Endothelial cell of umbilical vein (primary cell): ENCODE measurements around the gene OR9A2. TPM values are rescaled to one million over a fixed set of nuclear protein-coding genes. Genes with fewer than 3 reads are reported as not detected.

ENCODE experiments used
- BruUV-seq: library from RNA; stranded (reverse); fragments of 400-500 nt; replicated peaks from 2 replicates; lab custom pipeline; 2021; lab: Mats Ljungman, UMichigan
- CTCF ChIA-PET: fragments of 300-600, 350-600 bp; sonication (Branson Sonifier 250); formaldehyde crosslinking; loops from one replicate; lab custom pipeline; 2021; ENCODE audit warnings: antibody characterized with exemption, inconsistent platforms; lab: Charles Lee
- POLR2A ChIA-PET: fragments of 300-600, 350-600 bp; sonication (Branson Sonifier 250); formaldehyde crosslinking; loops from one replicate; lab custom pipeline; 2021; ENCODE audit warnings: antibody characterized with exemption, inconsistent platforms; lab: Charles Lee
- DNase-seq: peaks from one replicate; pipeline ENCODE4 v3.0.0-alpha.2; 2011; ENCODE audit warnings: low read depth, low spot score
- FAIRE-seq: peaks from 2 replicates; lab custom pipeline; 2011; peaks lifted over from hg19 to GRCh38; lab: Jason Lieb, UNC
- H2AFZ ChIP-seq: 2 replicates; pipeline ENCODE4 v1.6.0; 2012; ENCODE audit warnings: low read depth, low read length, control low read depth, inconsistent platforms
- H3K27ac ChIP-seq: 2 replicates; pipeline ENCODE4 v1.5.1; 2011; ENCODE audit warnings: low read depth, mild to moderate bottlenecking, control low read depth, low read length, moderate library complexity; ENCODE audit not compliant: insufficient read depth
- H3K27me3 ChIP-seq, 2 experiments: 2 replicates each; pipeline versions ENCODE4 v1.6.0 to v1.6.1; 2011; ENCODE audit warnings: low read length in 2 of 2, mixed read lengths in 1 of 2; ENCODE audit not compliant: control insufficient read depth in 2 of 2, insufficient read depth in 2 of 2
- H3K36me3 ChIP-seq, 2 experiments: 2 replicates in 1 of 2; 3 replicates in 1 of 2; pipeline ENCODE4 v1.5.1; 2011; ENCODE audit warnings: low read length in 2 of 2, mild to moderate bottlenecking in 1 of 2, moderate library complexity in 1 of 2; ENCODE audit not compliant: control insufficient read depth in 2 of 2, insufficient read depth in 2 of 2; ENCODE audit errors: extremely low read depth in 1 of 2
- H3K4me1 ChIP-seq: 3 replicates; pipeline ENCODE4 v1.5.1; 2011; ENCODE audit warnings: mild to moderate bottlenecking, low read length; ENCODE audit not compliant: control insufficient read depth, insufficient read depth; ENCODE audit errors: extremely low read depth
- H3K4me2 ChIP-seq: 2 replicates; pipeline ENCODE4 v1.6.1; 2011; ENCODE audit warnings: low read length, control low read depth, mixed read lengths; ENCODE audit not compliant: insufficient read depth
- H3K4me3 ChIP-seq, 3 experiments: fragments of 200-600 bp in 1 of 3; sonication (generic), shearing (Covaris generic) in 1 of 3; replicated peaks in 1 of 3; 2 replicates each; pipeline ENCODE4 v1.5.1; 2011 to 2016; ENCODE audit warnings: control low read depth in 3 of 3, low read length in 3 of 3, mild to moderate bottlenecking in 2 of 3, inconsistent platforms in 1 of 3, low read depth in 1 of 3, moderate library complexity in 1 of 3; ENCODE audit not compliant: insufficient read depth in 1 of 3
- H3K79me2 ChIP-seq: 2 replicates; pipeline ENCODE4 v1.6.0; 2012; ENCODE audit warnings: low read length, inconsistent platforms; ENCODE audit not compliant: control insufficient read depth, insufficient read depth
- H3K9ac ChIP-seq: replicated peaks from 2 replicates; pipeline ENCODE3; 2011; ENCODE audit warnings: low read length, control low read depth; ENCODE audit not compliant: insufficient read depth; ENCODE audit errors: extremely low read depth
- H3K9me1 ChIP-seq: replicated peaks from 3 replicates; pipeline ENCODE4 v1.6.0; 2011; ENCODE audit warnings: mild to moderate bottlenecking, low read length; ENCODE audit not compliant: control insufficient read depth, insufficient read depth; ENCODE audit errors: extremely low read depth
- H3K9me3 ChIP-seq: replicated peaks from 2 replicates; pipeline ENCODE4 v1.5.1; 2012; ENCODE audit warnings: low read length, inconsistent platforms; ENCODE audit not compliant: control insufficient read depth, insufficient read depth
- H4K20me1 ChIP-seq: replicated peaks from 2 replicates; pipeline ENCODE3; 2011; ENCODE audit warnings: mild to moderate bottlenecking, low read length; ENCODE audit not compliant: control insufficient read depth, insufficient read depth; ENCODE audit errors: extremely low read depth
- CTCF ChIP-seq, 2 donors: IDR thresholded peaks; 1 replicate in 1 of 2; 2 replicates in 1 of 2; pipeline ENCODE4 v1.5.1; 2011; ENCODE audit warnings: low read length in 2 of 2, mild to moderate bottlenecking in 2 of 2, moderate library complexity in 2 of 2, control low read depth in 1 of 2, inconsistent platforms in 1 of 2, low read depth in 1 of 2; ENCODE audit not compliant: insufficient read depth in 1 of 2; ENCODE audit errors: extremely low read depth in 1 of 2
- EZH2 ChIP-seq: IDR thresholded peaks from 2 replicates; pipeline ENCODE4 v1.6.1; 2012; ENCODE audit warnings: borderline replicate concordance, low read depth, mild to moderate bottlenecking, moderate library complexity, low read length, inconsistent platforms; ENCODE audit not compliant: severe bottlenecking
- FOS ChIP-seq: IDR thresholded peaks from 2 replicates; pipeline ENCODE4 v1.6.1; 2011; ENCODE audit warnings: mild to moderate bottlenecking, low read length, moderate library complexity, borderline replicate concordance; ENCODE audit not compliant: insufficient read depth
- GATA2 ChIP-seq: IDR thresholded peaks from 2 replicates; pipeline ENCODE4 v1.7.0; 2011; ENCODE audit warnings: low read depth, mild to moderate bottlenecking, moderate library complexity, mixed read lengths, low read length; ENCODE audit not compliant: insufficient read length, insufficient read depth
- JUN ChIP-seq: IDR thresholded peaks from 2 replicates; pipeline ENCODE4 v1.6.1; 2011; ENCODE audit warnings: borderline replicate concordance, low read depth; ENCODE audit not compliant: insufficient read length, insufficient read depth
- MAX ChIP-seq: IDR thresholded peaks from 2 replicates; pipeline ENCODE4 v1.6.1; 2011; ENCODE audit not compliant: insufficient read depth, insufficient read length
- MYC ChIP-seq: IDR thresholded peaks from one replicate; pipeline ENCODE4 v1.6.1; 2011; ENCODE audit warnings: mild to moderate bottlenecking, low read depth, low read length
- POLR2A ChIP-seq: IDR thresholded peaks from 2 replicates; pipeline ENCODE4 v1.6.1; 2012; ENCODE audit warnings: low read depth, mild to moderate bottlenecking, control low read depth, low read length
- POLR2AphosphoS5 ChIP-seq: IDR thresholded peaks from 2 replicates; pipeline ENCODE4 v1.6.1; 2012; ENCODE audit warnings: low read depth, mild to moderate bottlenecking, control low read depth, low read length, moderate library complexity; ENCODE audit not compliant: insufficient read depth
- dilution Hi-C: fragments of 300-500 bp; cut with MboI; formaldehyde crosslinking; loops from one replicate; pipeline ENCODE4 v1.15.0; 2019; ENCODE audit warnings: low sequenced_read_pairs; ENCODE audit not compliant: extremely low pct_ligation_motif_present
- intact Hi-C: fragments of 100-400 bp; cut with micrococcal nuclease; formaldehyde crosslinking; loops from one replicate; pipeline ENCODE4 v1.10.0; 2022
- polyA plus RNA-seq, 4 experiments: library from polyadenylated mRNA; depleted of rRNA in 3 of 4; stranded (reverse) in 3 of 4; unstranded in 1 of 4; fragments of >200 nt; gene quantifications; 2 replicates each; pipeline versions ENCODE4 v1.2.1 to v1.2.3, GENCODE V29; 2011 to 2012; ENCODE audit warnings: missing spikeins in 1 of 4
- total RNA-seq: library from RNA; stranded (reverse); gene quantifications from 2 replicates; pipeline ENCODE4 v1.2.3, GENCODE V29; 2021

Gene OR9A2
- total and polyA plus RNA-seq, 2 donors (not counting 3 experiments of a cell fraction or from before 2014, with no cell fraction given): not detected

GRCh38 chr7:143005632-143006260 lies 21.2 kb downstream of the OR9A2 start:
- no TSS peak for BruUV-seq
- Histone ChIP-seq H3K4me1 (peaks cover 3% of the 10 kb centered on the region), H3K27me3 (peaks cover 15 to 18% of the 10 kb centered on the region in 2 experiments), H3K9ac (no peak overlapping the region), H3K36me3 (no peaks in the 10 kb centered on the region), H3K4me2 (no peak overlapping the region), H3K79me2 (no peaks in the 10 kb centered on the region), H3K4me3 (no peak overlapping the region), H3K9me1 (no peaks in the 10 kb centered on the region), H4K20me1 (no peaks in the 10 kb centered on the region), H2AFZ (no peak overlapping the region), H3K27ac (no peak overlapping the region), H3K9me3 (no peaks in the 10 kb centered on the region)
- TF ChIP-seq JUN: no peak
- no peak for TF ChIP-seq GATA2
- no peak for TF ChIP-seq POLR2AphosphoS5
- no peak for TF ChIP-seq FOS
- no peak for TF ChIP-seq CTCF (IDR thresholded peaks at IDR 0.05; ENCODE audit: extremely low read depth in 1 of 2, insufficient read depth in 1 of 2, low read depth in 1 of 2, low read length in 2 of 2)
- no peak for TF ChIP-seq MAX
- no peak for TF ChIP-seq MYC
- TF ChIP-seq POLR2A: no peak
- TF ChIP-seq EZH2: no peak
- DNase-seq: no peak
- no peak for FAIRE-seq
- POLR2A ChIA-PET: no interaction called here
- CTCF ChIA-PET: interaction anchor here (0.9 to 26.4 kb wide), 9 partner anchors 8 to 471 kb away, joined by 3 to 967 read pairs (median 3); partner anchors contain the start of gene TAS2R40
- intact Hi-C loops: loop anchor here (5.0 kb wide), 1 partner anchor 292 kb away; no protein-coding TSS in a partner anchor
- dilution Hi-C loops: loop anchor here (25.0 kb wide), 1 partner anchor 207 kb away; the partner anchor contains the start of gene TAS2R40
